H1 (cell line): ENCODE results near the gene ETF1. TPM values are rescaled to one million over a fixed set of nuclear protein-coding genes. Genes with fewer than 3 reads are reported as not detected.

Source experiments
- CTCF ChIA-PET: fragments of 300-600 bp; sonication (Branson Sonifier 250); formaldehyde crosslinking; loops from one replicate; lab custom pipeline; 2021; ENCODE audit not compliant: partially characterized antibody; lab: Charles Lee
- POLR2A ChIA-PET: fragments of 300-600 bp; sonication (Branson Sonifier 250); formaldehyde crosslinking; loops from one replicate; lab custom pipeline; 2021; ENCODE audit warnings: inconsistent platforms; ENCODE audit not compliant: partially characterized antibody; lab: Charles Lee
- DNase-seq, 2 experiments: peaks; one replicate each; pipeline versions ENCODE4 v3.0.0 to v3.0.0-alpha.2; 2010 to 2022; ENCODE audit warnings: low spot score in 2 of 2, low read depth in 1 of 2, mixed read lengths in 1 of 2
- FAIRE-seq: peaks from 2 replicates; lab custom pipeline; 2011; peaks lifted over from hg19 to GRCh38; lab: Jason Lieb, UNC
- H2AFZ ChIP-seq: 2 replicates; pipeline ENCODE4 v1.8.1; 2012; ENCODE audit warnings: low read length, inconsistent platforms
- H2AK5ac ChIP-seq: 2 replicates; pipeline ENCODE4 v1.6.1; 2013; ENCODE audit warnings: low read depth, low read length
- H2BK120ac ChIP-seq: replicated peaks from 2 replicates; pipeline ENCODE3; 2013; ENCODE audit warnings: low read depth, low read length, inconsistent platforms
- H2BK12ac ChIP-seq: 2 replicates; pipeline ENCODE4 v1.6.1; 2013; ENCODE audit warnings: low read depth, low read length
- H2BK15ac ChIP-seq: 2 replicates; pipeline ENCODE4 v1.6.1; 2013; ENCODE audit warnings: low read length
- H2BK20ac ChIP-seq: 2 replicates; pipeline ENCODE4 v1.6.1; 2013; ENCODE audit warnings: low read length
- H2BK5ac ChIP-seq: 2 replicates; pipeline ENCODE4 v1.6.1; 2013; ENCODE audit warnings: low read depth, low read length
- H3K14ac ChIP-seq: 2 replicates; pipeline ENCODE4 v1.6.1; 2013; ENCODE audit warnings: inconsistent platforms; ENCODE audit not compliant: insufficient read length
- H3K18ac ChIP-seq: 2 replicates; pipeline ENCODE4 v1.6.1; 2013; ENCODE audit warnings: low read length; ENCODE audit errors: extremely low read depth
- H3K23ac ChIP-seq: 2 replicates; pipeline ENCODE4 v1.6.1; 2013; ENCODE audit warnings: inconsistent platforms; ENCODE audit not compliant: insufficient read length
- H3K23me2 ChIP-seq: 2 replicates; pipeline ENCODE4 v1.6.1; 2013; ENCODE audit warnings: low read depth, low read length
- H3K27ac ChIP-seq: 2 replicates; pipeline ENCODE4 v1.6.1; 2011; ENCODE audit warnings: low read depth, low read length, inconsistent platforms
- H3K27me3 ChIP-seq, 4 experiments: replicated peaks in 1 of 4; 1 replicate in 1 of 4; 2 replicates in 3 of 4; pipeline versions ENCODE4 v1.6.1 to v1.8.1; 2011 to 2013; ENCODE audit warnings: low read length in 3 of 4, mild to moderate bottlenecking in 3 of 4, inconsistent platforms in 2 of 4, mixed read lengths in 2 of 4, moderate library complexity in 1 of 4; ENCODE audit not compliant: control insufficient read depth in 3 of 4, insufficient read depth in 3 of 4; ENCODE audit errors: extremely low read depth in 1 of 4
- H3K36me3 ChIP-seq, 4 experiments: 2 replicates each; pipeline versions ENCODE4 v1.6.1 to v1.8.1; 2011 to 2013; ENCODE audit warnings: mild to moderate bottlenecking in 4 of 4, low read length in 3 of 4, moderate library complexity in 2 of 4, control low read depth in 1 of 4, inconsistent platforms in 1 of 4; ENCODE audit not compliant: insufficient read depth in 4 of 4, control insufficient read depth in 2 of 4
- H3K4ac ChIP-seq: replicated peaks from 2 replicates; pipeline ENCODE3; 2013; ENCODE audit warnings: low read length, low read depth, mixed read lengths, inconsistent platforms; ENCODE audit not compliant: insufficient read length
- H3K4me1 ChIP-seq, 4 experiments: replicated peaks in 1 of 4; 1 replicate in 1 of 4; 2 replicates in 3 of 4; pipeline versions ENCODE4 v1.6.1 to v1.8.1; 2011 to 2013; ENCODE audit warnings: low read length in 3 of 4, inconsistent platforms in 2 of 4, mixed read lengths in 1 of 4; ENCODE audit not compliant: insufficient read depth in 4 of 4, control insufficient read depth in 3 of 4
- H3K4me2 ChIP-seq, 2 experiments: 2 replicates each; pipeline versions ENCODE4 v1.6.1 to v1.8.1; 2011 to 2013; ENCODE audit warnings: low read depth in 2 of 2, low read length in 2 of 2, control low read depth in 1 of 2, inconsistent platforms in 1 of 2, mild to moderate bottlenecking in 1 of 2; ENCODE audit not compliant: insufficient read depth in 1 of 2
- H3K4me3 ChIP-seq, 4 experiments: fragments of 200-600, 300-600 bp in 1 of 4; sonication (generic), shearing (Covaris generic), sonication (Bioruptor Twin) in 1 of 4; 2 replicates each; pipeline versions ENCODE4 v1.5.1 to v1.8.1; 2011 to 2016; ENCODE audit warnings: low read length in 4 of 4, low read depth in 3 of 4, control low read depth in 2 of 4, inconsistent platforms in 2 of 4, mild to moderate bottlenecking in 2 of 4, mixed read lengths in 1 of 4, moderate library complexity in 1 of 4; ENCODE audit not compliant: insufficient read depth in 2 of 4; ENCODE audit errors: extremely low read depth in 1 of 4
- H3K56ac ChIP-seq: replicated peaks from 2 replicates; pipeline ENCODE3; 2013; ENCODE audit warnings: low read depth, mild to moderate bottlenecking, mixed read lengths, low read length, inconsistent platforms; ENCODE audit not compliant: insufficient read length
- H3K79me1 ChIP-seq: 2 replicates; pipeline ENCODE4 v1.6.1; 2013; ENCODE audit warnings: low read depth, low read length, control low read depth
- H3K79me2 ChIP-seq, 2 experiments: 2 replicates each; pipeline versions ENCODE4 v1.6.1 to v1.8.1; 2012 to 2013; ENCODE audit warnings: low read length in 2 of 2, mild to moderate bottlenecking in 2 of 2, inconsistent platforms in 1 of 2; ENCODE audit not compliant: insufficient read depth in 2 of 2, control insufficient read depth in 1 of 2
- H3K9ac ChIP-seq, 4 experiments: replicated peaks in 1 of 4; 1 replicate in 1 of 4; 2 replicates in 3 of 4; pipeline versions ENCODE4 v1.6.1 to v1.8.1; 2011 to 2013; ENCODE audit warnings: low read depth in 3 of 4, low read length in 3 of 4, control low read depth in 2 of 4, mild to moderate bottlenecking in 2 of 4, moderate library complexity in 2 of 4, inconsistent platforms in 1 of 4; ENCODE audit errors: extremely low read depth in 1 of 4
- H3K9me3 ChIP-seq, 2 experiments: 2 replicates each; pipeline versions ENCODE4 v1.6.1 to v1.8.1; 2012 to 2013; ENCODE audit warnings: mild to moderate bottlenecking in 2 of 2, moderate library complexity in 2 of 2, control low read depth in 1 of 2, inconsistent platforms in 1 of 2, low read depth in 1 of 2, low read length in 1 of 2, mixed read lengths in 1 of 2; ENCODE audit not compliant: insufficient read depth in 2 of 2
- H4K20me1 ChIP-seq, 2 experiments: replicated peaks in 1 of 2; 2 replicates each; pipeline versions ENCODE3 to v1.8.1; 2011 to 2013; ENCODE audit warnings: inconsistent platforms in 2 of 2, low read length in 2 of 2, mild to moderate bottlenecking in 1 of 2; ENCODE audit not compliant: insufficient read depth in 2 of 2, control insufficient read depth in 1 of 2
- H4K5ac ChIP-seq: 2 replicates; pipeline ENCODE4 v1.6.1; 2013; ENCODE audit warnings: low read length, low read depth, mixed read lengths, inconsistent platforms; ENCODE audit not compliant: insufficient read length
- H4K8ac ChIP-seq: 2 replicates; pipeline ENCODE4 v1.8.0; 2013; ENCODE audit warnings: mild to moderate bottlenecking, moderate library complexity, low read length, inconsistent platforms; ENCODE audit not compliant: insufficient read depth; ENCODE audit errors: extremely low read depth
- H4K91ac ChIP-seq: replicated peaks from 2 replicates; pipeline ENCODE3; 2013; ENCODE audit warnings: low read length, mixed read lengths, inconsistent platforms; ENCODE audit not compliant: insufficient read length
- CTCF ChIP-seq, 3 experiments: IDR thresholded peaks; 1 replicate in 2 of 3; 2 replicates in 1 of 3; pipeline versions ENCODE4 v1.5.1 to v1.6.1; 2011; ENCODE audit warnings: low read length in 3 of 3, mild to moderate bottlenecking in 3 of 3, inconsistent platforms in 2 of 3, low read depth in 1 of 3, moderate library complexity in 1 of 3; ENCODE audit not compliant: insufficient read depth in 1 of 3; ENCODE audit errors: control extremely low read depth in 1 of 3
- EGR1 ChIP-seq: IDR thresholded peaks from 2 replicates; pipeline ENCODE4 v1.6.1; 2011; ENCODE audit warnings: low read depth, low read length, borderline replicate concordance
- HDAC2 ChIP-seq, 2 experiments: fragments of 300-600 bp in 1 of 2; sonication (generic) in 1 of 2; IDR thresholded peaks; 2 replicates each; pipeline ENCODE4 v1.6.1; 2011 to 2012; ENCODE audit warnings: low read depth in 2 of 2, low read length in 2 of 2, mild to moderate bottlenecking in 2 of 2, moderate library complexity in 2 of 2, borderline replicate concordance in 1 of 2, inconsistent platforms in 1 of 2
- KDM5A ChIP-seq: fragments of 200-600 bp; IDR thresholded peaks from 2 replicates; pipeline ENCODE4 v1.7.1; 2012; ENCODE audit warnings: mild to moderate bottlenecking, low read length, inconsistent platforms, mixed read lengths
- NANOG ChIP-seq: IDR thresholded peaks from 2 replicates; pipeline ENCODE4 v1.6.1; 2011; ENCODE audit warnings: low read length, low read depth, mild to moderate bottlenecking, inconsistent platforms; ENCODE audit not compliant: insufficient read depth, poor library complexity, severe bottlenecking
- NRF1 ChIP-seq: IDR thresholded peaks from 2 replicates; pipeline ENCODE4 v1.6.1; 2011; ENCODE audit warnings: mild to moderate bottlenecking, low read depth, low read length, improper control_type of control experiment
- POU5F1 ChIP-seq: IDR thresholded peaks from 2 replicates; pipeline ENCODE4 v1.6.1; 2011; ENCODE audit warnings: low read depth, mild to moderate bottlenecking, low read length, moderate library complexity
- SP2 ChIP-seq: IDR thresholded peaks from 2 replicates; pipeline ENCODE4 v1.6.1; 2012; ENCODE audit warnings: mild to moderate bottlenecking, low read length, inconsistent platforms
- TAF7 ChIP-seq: optimal IDR thresholded peaks from 2 replicates; pipeline ENCODE3; 2011; ENCODE audit warnings: low read depth, mild to moderate bottlenecking, inconsistent platforms, low read length, moderate library complexity, borderline replicate concordance
- TBP ChIP-seq: IDR thresholded peaks from 2 replicates; pipeline ENCODE4 v1.6.1; 2011; ENCODE audit warnings: low read depth, low read length, improper control_type of control experiment
- YY1 ChIP-seq: IDR thresholded peaks from 2 replicates; pipeline ENCODE4 v1.6.1; 2011; ENCODE audit warnings: low read depth, mild to moderate bottlenecking, low read length
- ZNF274 ChIP-seq: IDR thresholded peaks from 2 replicates; pipeline ENCODE4 v1.7.0; 2012; ENCODE audit warnings: low read length, borderline replicate concordance; ENCODE audit errors: extremely low read depth
- polyA plus RNA-seq, 7 experiments: library from polyadenylated mRNA; depleted of rRNA in 3 of 7; stranded (reverse) in 5 of 7; unstranded in 2 of 7; fragments of >200 nt in 5 of 7; fragments of 200-250 nt in 2 of 7; gene quantifications; 1 replicate in 5 of 7; 2 replicates in 1 of 7; 4 replicates in 1 of 7; pipeline versions ENCODE4 v1.2.1 to v1.2.3, GENCODE V29; 2011 to 2013; ENCODE audit warnings: missing spikeins in 2 of 7, mixed read lengths in 2 of 7
- total RNA-seq: library from RNA; stranded (reverse); fragmentation: NEBNext Ultra II Directional; extraction: Animal tissue kit (Norgen Biotek cat#: 25700); gene quantifications from 2 replicates; pipeline ENCODE4 v1.2.1, GENCODE V29; 2021

Gene ETF1
- total and polyA plus RNA-seq, 2 of the 8 experiments (the other 6 are each of a cell fraction or from before 2014, with no cell fraction given), result 50.5 to 168 TPM

- Histone ChIP-seq H3K27ac (no peak overlapping the region), H3K23me2 (no peaks in the 10 kb centered on the region), H3K4me3 (no peak overlapping the region), H2AK5ac (no peak overlapping the region), H4K5ac (no peak overlapping the region), H3K18ac (no peak overlapping the region), H3K14ac (no peak overlapping the region), H3K9ac (no peak overlapping the region), H2BK15ac (no peak overlapping the region), H2AFZ (no peak overlapping the region), H2BK120ac (no peak overlapping the region), H3K36me3 (no peaks in the 10 kb centered on the region), H3K4ac (no peak overlapping the region), H3K4me2 (no peak overlapping the region), H2BK20ac (no peak overlapping the region), H3K4me1 (peaks cover 0 to 3% (median 0%) of the 10 kb centered on the region in 4 experiments; a peak in 1 of 7 replicates), H3K23ac (no peak overlapping the region), H3K79me2 (no peaks in the 10 kb centered on the region), H3K27me3 (no peaks in the 10 kb centered on the region), H3K9me3 (no peaks in the 10 kb centered on the region; a peak in 1 of 4 replicates), H4K91ac (no peak overlapping the region), H3K56ac (no peak overlapping the region), H3K79me1 (no peaks in the 10 kb centered on the region), H4K20me1 (no peaks in the 10 kb centered on the region), H2BK12ac (no peak overlapping the region), H2BK5ac (no peak overlapping the region), H4K8ac (no peak overlapping the region)
- FAIRE-seq (no peak), DNase-seq (no peak)
- CTCF ChIA-PET, result interaction anchor here (1.2 to 3.2 kb wide), 9 partner anchors 11 to 391 kb away, joined by 3 to 40 read pairs (median 10); no protein-coding TSS in a partner anchor
- POLR2A ChIA-PET, result interaction anchor here (1.0 to 2.1 kb wide), 3 partner anchors 9 to 12 kb away, joined by 3 to 12 read pairs (median 4); no protein-coding TSS in a partner anchor
- no peak for TF ChIP-seq TAF7
- no peak for TF ChIP-seq NANOG
- no peak for TF ChIP-seq KDM5A
- TF ChIP-seq TBP, result no peak
- TF ChIP-seq HDAC2 (IDR thresholded peaks at IDR 0.05; ENCODE audit: borderline replicate concordance in 1 of 2, low read depth in 2 of 2, low read length in 2 of 2), result no peak
- no peak for TF ChIP-seq NRF1
- no peak for TF ChIP-seq ZNF274
- TF ChIP-seq YY1, result no peak
- no peak for TF ChIP-seq EGR1
- TF ChIP-seq SP2, result no peak
- no peak for TF ChIP-seq POU5F1
- TF ChIP-seq CTCF (IDR thresholded peaks at IDR 0.05; ENCODE audit: control extremely low read depth in 1 of 3, insufficient read depth in 1 of 3, low read depth in 1 of 3, low read length in 3 of 3), result no peak
Measured at GRCh38 chr5:138580777-138581176, 37.7 kb upstream of the ETF1 start.
